Panc1 (cell line): ENCODE measurements around the gene FXYD3. TPM values are rescaled to one million over a fixed set of nuclear protein-coding genes. Genes with fewer than 3 reads are reported as not detected.

Experiments used
- ATAC-seq: fragments of 200-7000 bp; cut with Tn5 transposase; 2 replicates; pipeline ENCODE4 v1.9.1; 2020; ENCODE audit warnings: mild to moderate bottlenecking, moderate library complexity
- BruUV-seq: library from RNA; stranded (reverse); fragments of 400-500 nt; replicated peaks from 2 replicates; lab custom pipeline; 2021; lab: Mats Ljungman, UMichigan
- CTCF ChIA-PET: fragments of 300-600 bp; sonication (Branson Sonifier 250); formaldehyde crosslinking; loops from one replicate; lab custom pipeline; 2022; ENCODE audit warnings: antibody characterized with exemption; lab: Charles Lee
- POLR2A ChIA-PET: fragments of 300-600 bp; sonication (Branson Sonifier 250); formaldehyde crosslinking; loops from one replicate; lab custom pipeline; 2022; ENCODE audit warnings: antibody characterized with exemption; lab: Charles Lee
- DNase-seq: peaks from one replicate; pipeline ENCODE4 v3.0.0-alpha.2; 2010; ENCODE audit warnings: low read depth, low spot score
- H3K27ac ChIP-seq: 2 replicates; pipeline ENCODE4 v1.5.1; 2011; ENCODE audit warnings: mild to moderate bottlenecking, low read length, inconsistent platforms
- H3K27me3 ChIP-seq: fragments of 200-500 bp; sonication (Bioruptor generic); 2 replicates; pipeline ENCODE4 v1.6.0; 2014; ENCODE audit warnings: low read length, inconsistent platforms; ENCODE audit not compliant: control insufficient read depth, insufficient read depth
- H3K36me3 ChIP-seq: fragments of 200-500 bp; sonication (Bioruptor generic); 2 replicates; pipeline ENCODE4 v1.5.1; 2014; ENCODE audit warnings: inconsistent platforms, mild to moderate bottlenecking, low read length, moderate library complexity; ENCODE audit not compliant: control insufficient read depth, insufficient read depth
- H3K4me1 ChIP-seq: 2 replicates; pipeline ENCODE4 v1.5.1; 2011; ENCODE audit warnings: inconsistent platforms, mild to moderate bottlenecking, low read length, moderate library complexity; ENCODE audit not compliant: control insufficient read depth, insufficient read depth
- H3K4me3 ChIP-seq, 2 experiments: 2 replicates each; pipeline ENCODE4 v1.5.1; 2011 to 2012; ENCODE audit warnings: low read depth in 2 of 2, low read length in 2 of 2, mild to moderate bottlenecking in 2 of 2, inconsistent platforms in 1 of 2, moderate library complexity in 1 of 2
- H3K9me3 ChIP-seq: fragments of 200-500 bp; sonication (Bioruptor generic); 2 replicates; pipeline ENCODE4 v1.5.1; 2014; ENCODE audit warnings: low read depth, mild to moderate bottlenecking, inconsistent platforms, low read length, moderate library complexity; ENCODE audit not compliant: control insufficient read depth, insufficient read depth
- POLR2AphosphoS5 ChIP-seq: IDR thresholded peaks from 2 replicates; pipeline ENCODE4 v1.6.1; 2012; ENCODE audit warnings: mild to moderate bottlenecking, low read depth, low read length, moderate library complexity
- SIN3A ChIP-seq: IDR thresholded peaks from 2 replicates; pipeline ENCODE4 v1.6.1; 2012; ENCODE audit warnings: low read depth, mild to moderate bottlenecking, low read length, moderate library complexity, borderline replicate concordance; ENCODE audit not compliant: insufficient read depth
- TCF7L2 ChIP-seq: IDR thresholded peaks from 2 replicates; pipeline ENCODE4 v1.6.1; 2011; ENCODE audit warnings: mild to moderate bottlenecking, low read depth, low read length, inconsistent platforms
- in situ Hi-C: cut with HindIII; loops from 2 replicates; pipeline ENCODE4 v1.10.0; 2016; ENCODE audit warnings: low sequenced_read_pairs, low pct_unique_long_range_greater_than_20kb
- intact Hi-C: fragments of 100-400 bp; cut with micrococcal nuclease; formaldehyde crosslinking; loops from one replicate; pipeline ENCODE4 v1.10.0; 2022; ENCODE audit not compliant: unreplicated experiment
- total RNA-seq: library from RNA; stranded (reverse); gene quantifications from one replicate; pipeline ENCODE4 v1.2.1, GENCODE V29; 2021; ENCODE audit not compliant: unreplicated experiment
- TF ChIP-seq, protein P1 (sequence below), 2 experiments: IDR thresholded peaks; 2 replicates each; pipeline ENCODE4 v1.6.1; 2011 to 2012; ENCODE audit warnings: low read depth in 2 of 2, control low read depth in 1 of 2, low read length in 1 of 2, mild to moderate bottlenecking in 1 of 2, moderate library complexity in 1 of 2; ENCODE audit not compliant: insufficient read depth in 1 of 2
- TF ChIP-seq, protein P2 (sequence below): fragments of 450-650 bp; IDR thresholded peaks from 2 replicates; pipeline ENCODE4 v1.5.1; 2017; ENCODE audit warnings: mild to moderate bottlenecking

Gene FXYD3
- total RNA-seq, 1 experiment from 2014 or later: not detected

GRCh38 chr19:35098413-35099049 lies 17.1 kb upstream of the FXYD3 start:
- intact Hi-C loops: loop anchor here (10.0 kb wide), 1 partner anchor 54 kb away; the partner anchor contains the start of gene HPN
- DNase-seq: no peak
- POLR2A ChIA-PET: no interaction called here

DNA sequence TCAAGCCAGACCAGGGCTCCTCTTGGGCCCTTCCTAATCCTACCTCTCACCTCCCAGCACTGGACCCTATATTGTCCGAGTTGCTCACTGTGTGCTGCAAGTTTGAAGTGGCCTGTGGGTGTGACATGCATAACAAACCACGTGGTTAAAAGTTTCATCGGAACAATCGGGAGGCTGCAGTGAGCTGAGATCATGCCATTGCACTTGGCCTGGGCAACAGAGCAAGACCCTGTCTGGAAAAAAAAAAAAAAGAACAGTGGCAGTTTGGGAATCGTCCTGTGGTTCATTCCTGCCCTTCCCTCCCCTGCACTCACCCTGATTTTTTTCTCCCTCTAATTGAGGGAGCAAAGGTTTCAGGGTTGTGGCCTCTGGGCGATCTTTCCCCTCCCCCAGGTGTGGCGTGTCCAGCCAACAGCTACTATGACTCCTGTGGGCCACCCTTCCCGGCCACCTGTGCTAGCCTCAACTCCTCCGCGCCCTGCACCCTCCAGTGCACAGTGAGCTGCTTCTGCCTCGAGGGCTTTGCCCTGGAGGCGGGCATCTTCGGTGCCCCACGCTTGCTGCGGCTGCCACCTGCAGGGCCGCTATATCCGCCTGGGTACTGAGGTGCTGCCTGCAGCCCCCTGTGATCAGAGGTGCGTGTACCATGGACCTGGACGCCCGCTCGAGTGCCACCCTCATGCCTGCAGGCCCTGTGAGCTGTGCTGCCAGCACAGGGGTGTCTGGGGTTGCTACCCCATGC lies 16.3 kb upstream of the FXYD3 start:
- H3K9me3 ChIP-seq: no peaks in the 10 kb centered on the region
- H3K4me3 ChIP-seq: no peak overlapping the region
- no peaks in the 10 kb centered on the region for H3K27me3 ChIP-seq
- in situ Hi-C loops (no loop called here), intact Hi-C loops (loop anchor here (10.0 kb wide), 1 partner anchor 55 kb away; the partner anchor contains the start of gene HPN)
- no peak for DNase-seq
- no peaks in the 10 kb centered on the region for H3K4me1 ChIP-seq
- peak; percentile 48 for ATAC-seq
- no peaks in the 10 kb centered on the region for H3K36me3 ChIP-seq
- no peak overlapping the region for H3K27ac ChIP-seq
- CTCF ChIA-PET: interaction anchor here (0.6 kb wide), 1 partner anchor 126 kb away, joined by 7 read pairs; no protein-coding TSS in a partner anchor
- BruUV-seq: no TSS peak
- TF ChIP-seq, protein P1, sequence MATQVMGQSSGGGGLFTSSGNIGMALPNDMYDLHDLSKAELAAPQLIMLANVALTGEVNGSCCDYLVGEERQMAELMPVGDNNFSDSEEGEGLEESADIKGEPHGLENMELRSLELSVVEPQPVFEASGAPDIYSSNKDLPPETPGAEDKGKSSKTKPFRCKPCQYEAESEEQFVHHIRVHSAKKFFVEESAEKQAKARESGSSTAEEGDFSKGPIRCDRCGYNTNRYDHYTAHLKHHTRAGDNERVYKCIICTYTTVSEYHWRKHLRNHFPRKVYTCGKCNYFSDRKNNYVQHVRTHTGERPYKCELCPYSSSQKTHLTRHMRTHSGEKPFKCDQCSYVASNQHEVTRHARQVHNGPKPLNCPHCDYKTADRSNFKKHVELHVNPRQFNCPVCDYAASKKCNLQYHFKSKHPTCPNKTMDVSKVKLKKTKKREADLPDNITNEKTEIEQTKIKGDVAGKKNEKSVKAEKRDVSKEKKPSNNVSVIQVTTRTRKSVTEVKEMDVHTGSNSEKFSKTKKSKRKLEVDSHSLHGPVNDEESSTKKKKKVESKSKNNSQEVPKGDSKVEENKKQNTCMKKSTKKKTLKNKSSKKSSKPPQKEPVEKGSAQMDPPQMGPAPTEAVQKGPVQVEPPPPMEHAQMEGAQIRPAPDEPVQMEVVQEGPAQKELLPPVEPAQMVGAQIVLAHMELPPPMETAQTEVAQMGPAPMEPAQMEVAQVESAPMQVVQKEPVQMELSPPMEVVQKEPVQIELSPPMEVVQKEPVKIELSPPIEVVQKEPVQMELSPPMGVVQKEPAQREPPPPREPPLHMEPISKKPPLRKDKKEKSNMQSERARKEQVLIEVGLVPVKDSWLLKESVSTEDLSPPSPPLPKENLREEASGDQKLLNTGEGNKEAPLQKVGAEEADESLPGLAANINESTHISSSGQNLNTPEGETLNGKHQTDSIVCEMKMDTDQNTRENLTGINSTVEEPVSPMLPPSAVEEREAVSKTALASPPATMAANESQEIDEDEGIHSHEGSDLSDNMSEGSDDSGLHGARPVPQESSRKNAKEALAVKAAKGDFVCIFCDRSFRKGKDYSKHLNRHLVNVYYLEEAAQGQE (IDR thresholded peaks at IDR 0.05; ENCODE audit: insufficient read depth in 1 of 2, low read depth in 2 of 2, low read length in 1 of 2): no peak
- no peak for TF ChIP-seq POLR2AphosphoS5
- TF ChIP-seq TCF7L2: no peak
- TF ChIP-seq, protein P2, sequence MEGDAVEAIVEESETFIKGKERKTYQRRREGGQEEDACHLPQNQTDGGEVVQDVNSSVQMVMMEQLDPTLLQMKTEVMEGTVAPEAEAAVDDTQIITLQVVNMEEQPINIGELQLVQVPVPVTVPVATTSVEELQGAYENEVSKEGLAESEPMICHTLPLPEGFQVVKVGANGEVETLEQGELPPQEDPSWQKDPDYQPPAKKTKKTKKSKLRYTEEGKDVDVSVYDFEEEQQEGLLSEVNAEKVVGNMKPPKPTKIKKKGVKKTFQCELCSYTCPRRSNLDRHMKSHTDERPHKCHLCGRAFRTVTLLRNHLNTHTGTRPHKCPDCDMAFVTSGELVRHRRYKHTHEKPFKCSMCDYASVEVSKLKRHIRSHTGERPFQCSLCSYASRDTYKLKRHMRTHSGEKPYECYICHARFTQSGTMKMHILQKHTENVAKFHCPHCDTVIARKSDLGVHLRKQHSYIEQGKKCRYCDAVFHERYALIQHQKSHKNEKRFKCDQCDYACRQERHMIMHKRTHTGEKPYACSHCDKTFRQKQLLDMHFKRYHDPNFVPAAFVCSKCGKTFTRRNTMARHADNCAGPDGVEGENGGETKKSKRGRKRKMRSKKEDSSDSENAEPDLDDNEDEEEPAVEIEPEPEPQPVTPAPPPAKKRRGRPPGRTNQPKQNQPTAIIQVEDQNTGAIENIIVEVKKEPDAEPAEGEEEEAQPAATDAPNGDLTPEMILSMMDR: no peak
- TF ChIP-seq SIN3A: no peak
- POLR2A ChIA-PET: no interaction called here

More at GRCh38 chr19:35098413-35099049, 17.1 kb upstream of the FXYD3 start:
- H3K4me1 ChIP-seq: no peaks in the 10 kb centered on the region
- no peak overlapping the region for H3K4me3 ChIP-seq
- BruUV-seq: no TSS peak
- TF ChIP-seq POLR2AphosphoS5 (no peak), TCF7L2 (no peak), SIN3A (no peak)
- TF ChIP-seq, protein P2: no peak
- TF ChIP-seq, protein P1 (IDR thresholded peaks at IDR 0.05; ENCODE audit: insufficient read depth in 1 of 2, low read depth in 2 of 2, low read length in 1 of 2): no peak
- H3K27ac ChIP-seq: no peak overlapping the region
- CTCF ChIA-PET: interaction anchor here (1.0 kb wide), 1 partner anchor 43 kb away, joined by 3 read pairs; no protein-coding TSS in a partner anchor
- peak; percentile 52; the same call in 1 of the 2 replicates for ATAC-seq
- in situ Hi-C loops: no loop called here
- no peaks in the 10 kb centered on the region for H3K36me3 ChIP-seq
- no peaks in the 10 kb centered on the region for H3K27me3 ChIP-seq
- H3K9me3 ChIP-seq: no peaks in the 10 kb centered on the region
